Stimulated activated CD4-positive, alpha-beta T cell treated with anti-CD3 and anti-CD28 coated beads, TNF-alpha, amount 100 ng/mL, for 1 hour (primary cell): ENCODE results near the gene SKAP1.
"Not testable (repeated sequence)": the region's sequence is repeated elsewhere in the genome, so short reads cannot be mapped to it uniquely, and the experiment has no call there.

Source experiments
- DNase-seq, 3 donors: peaks; one replicate each; pipeline ENCODE4 v3.0.0-alpha.2; 2020; ENCODE audit warnings: low read depth in 3 of 3, low spot score in 1 of 3

SKAP1 gene

DNA sequence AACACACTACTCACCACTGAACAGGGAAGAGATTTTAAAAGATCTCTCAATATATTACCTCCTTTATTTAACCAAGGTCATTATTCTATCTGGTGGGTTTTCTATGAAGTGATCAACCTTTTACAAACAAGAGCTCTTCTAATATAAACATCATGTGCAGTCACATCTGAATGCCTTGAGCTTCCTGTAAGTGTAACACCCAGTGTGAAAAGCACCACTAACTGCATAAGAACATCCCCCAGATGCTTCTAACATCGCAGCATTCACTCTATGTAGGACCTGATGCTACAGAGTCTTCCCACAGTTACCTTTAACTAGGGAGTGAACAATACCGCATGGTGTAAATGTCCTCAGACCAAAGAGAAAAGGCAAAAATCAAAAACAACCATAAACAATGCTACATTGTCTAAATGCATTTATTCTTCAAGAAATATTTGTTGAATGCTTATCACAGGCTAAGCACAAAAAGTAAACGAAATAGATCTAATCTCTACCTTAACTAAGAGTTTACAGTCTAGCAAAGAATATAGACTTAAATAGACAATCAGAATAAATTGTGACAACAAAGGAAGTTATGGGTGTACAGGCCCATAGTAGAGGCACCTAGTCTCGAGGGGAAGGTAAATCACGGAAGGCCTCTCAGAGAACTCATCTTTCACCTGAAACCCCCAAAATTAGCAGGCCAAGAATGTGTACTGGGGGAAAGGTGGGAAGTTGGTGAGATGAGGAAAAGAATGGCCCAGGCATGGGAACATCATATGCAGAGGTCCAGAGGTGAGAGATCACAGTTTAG is 16.2 kb downstream of the SKAP1 start:
- DNase-seq: no peak

DNA sequence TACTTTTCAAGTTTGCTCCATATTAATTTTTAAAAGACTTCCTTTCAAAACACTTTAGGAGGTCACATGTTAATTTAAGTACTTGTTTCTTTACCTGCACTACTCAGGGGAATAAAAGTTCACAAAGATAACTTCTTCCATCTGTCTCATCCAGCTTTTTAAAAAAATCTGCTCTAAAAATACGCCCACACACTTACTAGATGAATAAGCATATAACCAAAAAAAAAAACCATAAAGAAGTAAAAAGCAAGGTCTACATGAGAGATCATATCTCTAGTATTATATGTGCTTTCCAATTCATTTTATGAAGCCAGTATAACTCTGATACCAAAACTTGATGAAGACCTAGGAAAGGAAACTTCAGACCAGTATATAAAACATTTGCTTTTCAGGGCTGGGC is 17.2 kb downstream of the SKAP1 start:
- no peak for DNase-seq

DNA sequence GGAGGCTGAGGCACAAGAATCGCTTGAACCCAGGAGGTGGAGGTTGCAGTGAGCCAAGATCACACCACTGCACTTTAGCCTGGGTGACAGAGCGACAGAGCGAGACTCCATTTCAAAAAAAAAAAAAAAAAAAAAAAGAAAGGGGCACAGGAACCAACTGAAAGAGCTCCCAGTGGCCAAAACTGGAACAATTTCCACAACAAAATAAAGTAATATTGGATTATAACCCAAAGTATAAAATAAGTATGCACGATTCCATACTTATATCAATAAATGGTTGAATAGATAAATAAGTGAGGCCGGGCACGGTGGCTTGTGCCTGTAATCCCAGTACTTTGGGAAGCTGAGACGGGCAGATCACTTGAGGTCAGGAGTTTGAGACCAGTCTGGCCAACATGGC is 19.2 kb downstream of the SKAP1 start:
- not testable (repeated sequence) for DNase-seq

DNA sequence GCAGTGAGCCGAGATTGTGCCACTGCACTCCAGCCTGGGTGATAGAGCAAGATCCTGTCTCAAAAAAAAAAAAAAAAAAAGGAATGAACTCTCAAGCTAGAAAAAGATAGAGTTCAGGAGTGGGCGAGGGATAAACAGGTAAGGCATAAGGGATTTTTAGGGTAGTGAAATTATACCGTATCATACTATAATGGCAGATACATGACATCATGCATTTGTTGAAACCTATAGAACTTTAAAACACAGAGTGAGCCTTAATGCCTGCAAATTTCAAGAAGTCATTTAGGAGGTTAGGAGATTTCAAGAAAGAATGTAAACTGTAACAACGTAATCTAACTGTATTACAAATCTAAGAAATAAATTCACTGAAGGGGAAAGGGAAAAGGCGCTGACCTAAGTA is 20.4 kb downstream of the SKAP1 start:
- DNase-seq: no peak

DNA sequence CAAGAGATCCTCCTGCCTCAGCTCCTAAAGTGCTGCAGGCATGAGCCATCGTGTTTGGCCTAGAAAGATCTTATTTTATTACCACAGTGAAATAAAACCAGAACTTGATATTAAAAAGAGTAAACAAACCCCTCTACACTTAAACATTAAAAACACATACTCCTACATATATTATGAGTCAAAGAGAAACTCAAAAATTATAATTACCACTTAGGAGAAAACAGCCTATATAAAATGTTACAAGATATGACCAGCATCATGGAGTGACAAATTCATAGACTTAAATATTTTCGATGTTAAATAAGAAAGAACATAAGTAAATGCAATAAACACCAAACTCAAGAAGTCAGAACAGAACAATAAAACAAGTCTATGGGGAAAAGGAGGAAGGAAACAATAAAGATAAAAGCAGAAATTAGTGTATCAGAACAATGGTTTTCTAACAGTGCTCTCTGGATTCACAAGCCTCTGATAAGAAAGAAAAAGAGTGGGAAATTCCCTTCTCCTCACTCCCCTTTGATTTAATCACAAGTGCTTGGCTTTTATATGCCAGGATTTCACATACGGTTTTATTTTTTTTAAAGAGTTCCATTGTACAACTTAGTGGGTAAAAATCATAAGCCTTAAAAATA is 23.0 kb downstream of the SKAP1 start:
- no peak for DNase-seq

DNA sequence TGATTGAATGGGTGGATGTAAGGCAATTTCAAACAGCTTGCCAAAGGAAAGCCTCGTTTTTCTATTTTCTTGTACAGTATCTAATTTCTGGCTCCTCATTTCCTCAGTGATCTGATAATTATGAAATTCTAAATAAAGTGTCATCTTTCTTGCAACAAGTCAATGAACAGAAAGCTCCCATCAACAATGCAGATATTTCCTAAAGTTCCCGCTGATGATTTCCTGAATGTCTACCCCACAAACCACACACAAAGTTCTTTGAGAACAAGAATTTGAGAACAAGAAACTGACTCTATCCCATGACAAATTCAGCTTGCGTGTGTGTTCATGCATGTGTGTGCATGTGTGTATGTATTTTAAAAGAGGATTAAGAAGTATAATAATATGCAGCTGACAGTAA is 35.2 kb downstream of the SKAP1 start:
- DNase-seq: no peak

DNA sequence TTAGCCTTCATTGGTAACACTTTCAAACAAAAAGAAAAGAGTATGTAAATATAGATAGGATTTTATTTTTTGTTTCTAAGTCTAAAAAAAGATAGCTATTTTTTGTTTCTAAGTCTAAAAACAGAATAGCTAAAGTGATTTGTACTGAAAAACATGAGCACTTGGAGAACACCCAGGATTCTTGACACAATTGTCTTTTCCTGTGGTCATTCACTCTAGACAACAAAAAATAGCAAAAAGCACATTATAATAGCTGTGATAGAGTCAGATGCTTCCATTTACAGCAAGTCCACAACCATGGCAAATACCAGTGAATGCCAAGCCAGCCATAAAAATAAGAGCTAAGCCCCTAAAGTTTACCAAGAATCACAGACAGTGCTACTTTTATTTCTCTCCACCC is 36.7 kb downstream of the SKAP1 start:
- DNase-seq: no peak

DNA sequence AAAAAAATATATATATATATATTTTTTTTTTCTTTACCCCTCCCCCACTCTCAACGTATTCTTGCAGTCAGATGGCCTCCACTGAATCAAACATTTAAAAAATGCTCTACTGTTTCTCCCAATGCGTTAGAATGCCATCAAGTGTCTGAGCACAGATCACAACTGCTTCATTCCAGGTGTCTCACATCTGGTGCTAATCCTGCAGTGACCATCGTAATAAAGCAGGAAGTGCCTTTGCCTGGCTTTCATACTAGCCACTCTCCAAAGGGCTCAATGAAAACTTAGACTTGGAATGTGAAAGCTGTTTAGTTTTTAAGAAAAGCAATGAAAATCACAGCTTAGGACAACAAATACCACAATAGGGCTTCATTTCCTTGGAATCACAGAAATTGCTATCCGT is 37.2 kb downstream of the SKAP1 start:
- DNase-seq: no peak

DNA sequence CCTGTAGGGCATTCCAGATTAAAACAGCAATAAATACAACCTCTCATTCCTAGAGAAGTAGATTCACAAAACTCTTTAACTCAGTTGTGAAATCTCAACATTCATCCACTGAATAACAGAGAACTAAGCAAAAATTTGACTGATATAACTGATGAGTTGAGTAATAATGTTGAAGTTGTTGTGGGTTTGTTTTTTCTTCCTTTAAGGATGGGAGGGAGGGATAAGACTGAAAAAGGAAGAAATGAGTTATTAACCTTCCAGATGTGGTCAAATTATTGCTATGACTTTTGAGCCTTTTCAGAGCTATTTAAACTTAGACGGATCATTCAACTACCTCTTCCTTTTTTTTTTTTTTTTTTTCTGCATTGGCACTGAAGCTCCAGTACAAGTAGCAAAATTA is 38.6 kb downstream of the SKAP1 start:
- no peak for DNase-seq

DNA sequence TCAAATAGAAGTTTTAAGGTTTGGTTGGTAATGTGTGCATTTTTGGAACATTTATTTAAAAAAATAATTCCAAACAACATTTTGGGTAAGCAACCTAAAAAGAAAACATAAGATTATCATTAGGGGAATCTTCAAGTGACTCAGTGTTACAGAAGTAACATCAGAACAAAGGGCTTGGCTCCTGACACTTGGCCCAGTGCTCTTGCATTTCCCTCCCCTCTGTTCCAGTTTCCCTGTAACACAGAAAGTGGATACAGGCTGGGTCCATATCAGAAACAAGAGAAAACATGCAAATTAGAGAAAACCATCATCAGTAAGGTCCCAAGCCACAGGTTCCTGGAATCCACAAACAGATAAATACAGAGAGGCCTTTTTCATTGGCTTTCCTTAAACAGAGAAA is 40.1 kb downstream of the SKAP1 start:
- no peak for DNase-seq

DNA sequence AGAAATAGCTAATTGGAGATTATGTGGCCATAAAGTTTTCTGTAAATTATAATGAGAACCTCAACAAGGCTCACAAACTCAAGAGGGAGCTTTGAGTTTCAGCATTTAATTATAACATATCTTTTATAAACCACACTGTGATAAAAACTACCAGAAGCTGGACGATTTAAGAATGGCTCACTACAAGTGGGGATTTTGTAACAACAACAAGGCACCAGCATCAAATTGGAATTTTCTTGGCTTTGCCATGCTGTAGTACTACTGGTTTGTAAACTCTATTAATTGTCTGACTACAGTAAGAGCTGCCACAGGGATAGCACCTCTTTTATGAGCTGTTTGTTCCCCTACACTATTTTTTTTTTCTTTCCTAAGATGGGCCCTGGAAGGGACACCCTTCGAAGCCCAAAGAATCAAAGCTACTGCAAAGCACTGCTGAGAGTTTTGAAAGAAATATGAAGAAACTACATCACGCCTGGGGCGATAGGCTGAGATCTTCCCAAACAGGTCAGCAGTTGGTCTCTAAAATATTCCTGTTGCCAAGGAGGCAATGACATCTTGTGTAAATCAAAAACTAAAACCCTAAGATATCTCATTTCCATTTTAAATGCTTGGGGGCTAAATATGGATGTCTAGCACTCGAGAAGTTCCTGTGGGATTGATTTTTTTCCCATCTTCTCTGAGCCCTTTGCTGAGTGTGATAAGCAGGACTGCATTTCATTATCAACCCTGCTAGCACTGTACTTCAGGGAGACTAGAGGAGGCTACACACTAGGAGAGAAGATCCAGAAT is 40.9 kb downstream of the SKAP1 start:
- DNase-seq: no peak

DNA sequence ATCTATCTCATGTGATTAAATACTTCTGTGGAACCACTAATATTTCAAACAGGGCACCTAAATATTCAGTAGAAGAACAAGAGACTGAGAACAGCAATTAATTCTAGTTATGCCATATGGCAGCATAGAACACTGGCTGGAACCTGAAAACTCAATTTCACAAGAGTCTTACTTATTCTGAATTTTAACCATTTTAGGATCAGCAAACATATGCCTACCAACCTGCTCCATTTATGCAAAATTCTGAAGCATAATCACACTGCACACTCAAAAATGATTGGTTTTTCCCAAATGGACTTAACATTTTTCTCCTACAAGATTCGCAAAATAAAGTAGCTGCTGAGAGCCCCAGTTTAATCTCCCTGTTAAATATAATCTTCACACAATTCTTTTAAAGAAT is 43.2 kb downstream of the SKAP1 start:
- no peak for DNase-seq

DNA sequence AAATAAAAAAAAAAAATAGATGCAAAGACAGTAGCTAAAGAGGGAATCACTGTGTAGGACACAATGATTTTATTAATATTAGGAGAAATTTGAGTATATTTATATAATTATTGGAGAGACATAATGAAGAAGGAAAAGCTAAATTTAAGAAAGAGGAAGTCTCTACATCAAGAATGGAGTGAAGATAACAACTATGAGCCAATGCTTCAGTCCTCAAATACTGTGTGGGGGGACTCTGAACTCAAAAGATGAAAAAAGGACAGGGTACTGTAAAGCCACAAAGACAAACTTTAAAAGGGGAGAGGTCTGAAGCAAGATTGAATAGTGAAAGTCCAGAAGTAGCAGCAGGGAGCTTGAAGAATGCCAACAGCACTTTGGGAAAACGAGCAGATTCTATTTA is 44.7 kb downstream of the SKAP1 start:
- DNase-seq: no peak

DNA sequence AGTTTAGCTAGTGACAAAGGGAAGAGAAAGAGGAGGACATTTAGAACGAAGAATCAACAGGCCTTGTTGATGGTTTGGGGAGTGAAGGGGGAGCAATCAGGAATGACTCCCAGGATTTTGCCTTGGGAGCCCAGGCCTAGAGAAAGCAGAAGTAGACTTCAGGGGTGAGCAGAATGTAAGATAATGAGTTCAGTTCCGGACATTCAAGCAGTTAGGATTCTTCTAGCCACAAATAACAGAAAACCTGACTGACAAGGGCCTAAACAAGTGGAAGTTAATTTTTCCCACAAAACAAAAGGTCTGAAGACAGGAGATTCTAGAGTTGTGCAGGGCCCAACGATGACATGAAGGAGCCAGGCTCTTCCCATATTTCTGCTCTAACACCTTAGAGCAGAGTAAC is 45.9 kb downstream of the SKAP1 start:
- DNase-seq: no peak

DNA sequence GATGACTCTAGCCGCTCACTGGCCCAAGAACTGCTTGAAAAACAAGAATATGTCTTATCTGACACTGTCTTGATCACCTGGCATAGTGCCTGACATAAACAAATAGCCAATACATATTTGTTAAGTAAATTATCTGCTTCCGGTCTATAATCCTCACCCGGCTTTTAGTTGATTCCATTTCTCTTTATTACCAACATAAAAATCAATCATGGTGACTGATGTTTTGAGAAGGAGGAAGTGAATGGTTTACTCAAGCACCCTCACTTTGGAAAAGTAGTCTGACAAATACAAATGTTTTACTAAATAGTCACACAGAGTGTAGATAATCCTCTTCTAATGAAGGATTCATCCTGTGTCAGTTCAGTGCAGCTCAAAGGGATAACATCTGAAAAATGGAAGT is 47.0 kb downstream of the SKAP1 start:
- DNase-seq: no peak

DNA sequence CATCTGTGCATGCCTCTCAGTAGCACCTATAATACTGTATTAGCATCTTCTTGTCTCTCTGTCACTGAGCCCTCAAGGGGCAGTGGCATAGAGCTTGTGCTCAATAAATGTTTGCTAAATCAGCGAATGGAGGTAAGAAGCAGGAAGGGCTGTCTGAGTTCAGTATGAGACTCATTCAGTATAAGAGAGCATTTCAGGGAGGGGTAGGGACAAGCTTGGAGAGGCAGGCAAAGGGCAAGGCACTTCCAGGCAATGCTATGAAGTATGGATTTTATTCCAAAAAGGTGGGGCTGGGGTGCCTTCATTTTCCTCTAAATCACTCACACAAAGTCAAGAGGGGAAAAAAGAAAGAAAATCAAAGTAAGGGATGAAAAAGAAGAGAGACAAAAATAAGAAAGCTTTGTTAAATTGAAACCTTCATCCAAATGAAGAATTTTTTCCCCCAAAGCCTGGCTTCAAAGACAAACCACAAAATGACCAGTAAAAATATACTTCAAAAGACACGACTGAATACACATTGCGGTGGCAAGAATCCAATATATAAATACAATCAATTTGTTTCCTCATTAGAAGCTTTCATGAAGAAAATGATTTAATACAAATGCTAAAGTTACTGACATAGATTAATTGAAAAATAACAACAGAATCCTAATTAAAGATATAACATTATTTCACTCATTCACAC is 51.2 kb downstream of the SKAP1 start:
- no peak for DNase-seq

DNA sequence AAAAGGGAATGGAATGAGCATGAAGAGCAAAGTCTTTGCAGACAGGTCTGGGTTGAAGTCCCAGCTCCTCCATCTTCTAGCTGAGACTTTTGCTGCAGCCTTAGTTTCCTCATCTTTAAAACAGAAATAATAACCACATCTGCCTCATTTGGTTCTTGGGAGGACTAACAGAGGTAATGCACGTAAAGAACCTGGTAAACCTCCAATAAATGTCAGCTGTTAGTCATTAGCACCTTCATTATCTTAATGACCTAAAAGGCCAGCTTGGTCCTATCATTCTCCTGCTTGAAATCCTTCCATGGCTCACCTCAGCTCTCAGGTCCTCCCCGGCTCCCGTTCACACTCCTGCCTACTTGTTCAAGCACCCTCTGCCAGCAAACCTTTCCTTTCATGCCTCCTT is 51.8 kb downstream of the SKAP1 start:
- no peak for DNase-seq

DNA sequence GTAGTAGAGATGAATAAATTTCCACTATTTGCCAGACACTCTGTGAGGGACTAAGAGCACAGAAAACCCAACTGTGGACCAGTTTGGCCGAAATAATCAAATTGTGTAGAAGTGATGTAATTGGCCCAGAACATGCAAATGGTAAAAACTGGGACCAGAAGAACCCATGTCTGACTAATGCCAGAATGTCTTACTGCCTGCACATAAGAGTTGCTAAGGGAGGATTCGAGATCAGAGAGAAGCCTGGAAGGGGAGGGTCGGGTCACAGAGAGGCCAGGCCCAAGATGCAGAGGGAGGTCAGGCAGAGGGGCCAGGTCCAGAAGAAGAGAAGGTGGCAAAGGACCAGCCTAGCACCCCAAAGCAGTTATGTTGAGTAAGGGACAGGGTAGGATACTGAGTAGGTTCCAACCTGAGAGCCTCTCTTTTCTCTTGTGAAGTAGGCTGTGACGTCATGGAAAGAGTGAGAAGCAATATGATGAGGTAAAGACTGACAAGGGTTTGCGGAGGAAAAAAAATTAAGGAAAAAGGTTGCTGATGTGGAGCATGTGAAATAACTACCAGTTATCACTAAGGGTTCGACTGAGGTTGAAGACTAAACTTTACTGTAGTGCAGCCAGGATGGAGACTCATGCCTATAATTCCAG is 53.2 kb downstream of the SKAP1 start:
- no peak for DNase-seq

DNA sequence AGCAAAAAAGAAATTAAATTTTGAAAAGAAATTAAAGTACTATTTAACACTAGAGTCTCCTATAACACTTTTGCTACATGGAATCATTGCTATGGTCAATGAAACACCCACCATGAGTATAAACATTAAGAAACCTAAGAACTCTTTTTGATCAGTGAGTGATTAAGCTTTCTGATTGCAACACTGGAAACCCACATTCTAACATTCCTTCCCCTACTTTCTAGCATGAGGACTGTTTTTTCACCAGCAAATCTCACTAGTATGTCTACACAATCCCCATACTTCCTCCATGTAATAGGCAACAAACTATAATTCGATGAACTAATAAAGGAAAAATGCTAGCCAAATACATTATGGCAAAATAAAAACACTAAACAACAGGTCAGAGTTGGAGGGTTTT is 54.7 kb downstream of the SKAP1 start:
- no peak for DNase-seq

DNA sequence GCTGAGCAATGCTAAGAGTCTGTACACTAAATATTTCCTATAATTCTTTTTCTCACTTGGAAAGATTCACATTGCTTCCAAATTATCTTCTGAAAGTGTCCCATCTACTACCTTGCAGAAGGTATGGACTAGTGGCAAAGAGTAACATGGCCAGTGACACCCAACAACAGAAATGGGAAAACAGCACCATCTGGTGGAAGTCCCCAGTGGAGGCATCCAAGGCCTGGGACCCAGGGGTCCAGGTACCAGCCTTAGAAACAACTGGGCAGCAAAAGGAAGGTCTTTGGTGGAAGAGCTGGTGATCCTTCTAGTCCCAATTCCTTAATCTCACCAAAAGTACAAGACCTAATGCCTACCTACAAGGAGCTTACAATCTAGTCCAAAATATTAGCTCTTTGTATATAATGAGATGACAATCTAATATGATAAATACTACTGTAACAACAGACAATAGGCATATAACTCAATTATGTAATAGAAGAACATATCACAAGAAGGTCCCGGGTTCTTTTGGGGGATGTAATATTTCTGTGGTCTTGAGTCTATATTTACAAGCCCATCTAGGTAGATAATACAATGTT is 55.3 kb downstream of the SKAP1 start:
- no peak for DNase-seq

DNA sequence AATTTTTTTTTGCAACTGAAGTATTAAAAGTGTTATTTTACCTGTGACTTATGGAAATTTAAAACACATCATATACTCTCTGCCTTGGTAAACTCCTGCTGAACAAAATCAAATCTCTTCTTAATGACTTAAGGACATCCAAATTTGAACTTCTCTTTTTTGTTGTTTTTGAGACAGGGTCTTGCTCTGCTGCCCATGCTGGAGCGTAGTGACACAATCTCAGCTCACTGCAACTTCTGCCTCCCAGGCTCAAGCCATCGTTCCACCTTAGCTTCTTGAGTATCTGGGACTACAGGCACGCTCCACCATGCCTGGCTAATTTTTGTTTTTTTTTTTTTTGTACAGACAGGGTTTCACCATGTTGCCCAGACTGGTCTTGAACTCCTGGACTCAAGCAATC is 56.1 kb downstream of the SKAP1 start:
- no peak for DNase-seq
